WERI-Rb-1 (cell line): Measurements from ENCODE around the gene ARID2.

Experiments used
- DNase-seq: peaks from one replicate; pipeline ENCODE4 v3.0.0-alpha.2; 2020
- H3K27ac ChIP-seq: fragments of 250-450 bp; sonication (Bioruptor Pico); 2 replicates; pipeline ENCODE4 v1.5.1; 2020; ENCODE audit warnings: mild to moderate bottlenecking, moderate library complexity
- H3K27me3 ChIP-seq: fragments of 250-450 bp; sonication (Bioruptor Pico); 2 replicates; pipeline ENCODE4 v1.5.1; 2021; ENCODE audit warnings: mild to moderate bottlenecking, low read depth, moderate library complexity; ENCODE audit not compliant: insufficient read depth, severe bottlenecking
- H3K36me3 ChIP-seq: fragments of 250-450 bp; sonication (Bioruptor Pico); 2 replicates; pipeline ENCODE4 v1.5.1; 2020; ENCODE audit warnings: mild to moderate bottlenecking, moderate library complexity
- H3K4me3 ChIP-seq: 2 replicates; pipeline ENCODE4 v1.5.1; 2011; ENCODE audit warnings: low read depth, mild to moderate bottlenecking, control low read depth, low read length
- H3K9me3 ChIP-seq: fragments of 250-450 bp; sonication (Bioruptor Pico); 2 replicates; pipeline ENCODE4 v1.5.1; 2021; ENCODE audit warnings: mild to moderate bottlenecking, moderate library complexity; ENCODE audit not compliant: severe bottlenecking
- CTCF ChIP-seq: IDR thresholded peaks from 2 replicates; pipeline ENCODE4 v1.5.1; 2011; ENCODE audit warnings: low read depth, mild to moderate bottlenecking, control low read depth, inconsistent platforms, low read length

ARID2 gene

DNA sequence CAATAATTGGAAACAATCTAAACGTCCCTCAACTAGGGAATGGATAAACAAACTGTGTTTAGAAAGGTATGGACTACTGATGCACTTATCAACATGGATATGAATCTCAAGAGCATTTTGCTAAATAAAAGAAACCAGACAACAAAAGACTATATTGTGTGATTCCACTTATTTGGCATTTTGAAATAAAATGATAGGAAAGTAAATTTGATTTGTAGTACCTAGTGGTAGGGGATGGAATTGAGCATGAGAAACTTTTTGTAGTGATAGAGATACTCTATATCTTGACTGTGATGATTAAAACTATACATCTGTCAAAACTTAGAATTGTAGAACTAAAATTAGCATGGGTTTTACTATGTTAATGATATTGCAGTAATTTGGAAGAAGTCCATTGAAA lies 87.1 kb downstream of the ARID2 start:
- peaks cover 25% of the 10 kb centered on the region for H3K36me3 ChIP-seq
- H3K27ac ChIP-seq, result no peak overlapping the region
- DNase-seq, result no peak
- H3K4me3 ChIP-seq, result no peak overlapping the region
- no peaks in the 10 kb centered on the region for H3K9me3 ChIP-seq
- no peak for TF ChIP-seq CTCF
- no peaks in the 10 kb centered on the region for H3K27me3 ChIP-seq

GRCh38 chr12:45827974-45828373 lies 98.5 kb downstream of the ARID2 start:
- Histone ChIP-seq H3K36me3 (peaks cover 21% of the 10 kb centered on the region), H3K9me3 (no peaks in the 10 kb centered on the region), H3K4me3 (no peak overlapping the region), H3K27me3 (no peaks in the 10 kb centered on the region), H3K27ac (no peak overlapping the region)
- TF ChIP-seq CTCF, result no peak
- DNase-seq, result no peak

- Histone ChIP-seq H3K27me3 (no peaks in the 10 kb centered on the region), H3K27ac (no peak overlapping the region), H3K36me3 (peaks cover 17% of the 10 kb centered on the region), H3K9me3 (no peaks in the 10 kb centered on the region), H3K4me3 (no peak overlapping the region)
- no peak for DNase-seq
- no peak for TF ChIP-seq CTCF
These were observed 98.9 kb downstream of the ARID2 start for GRCh38 chr12:45828402-45828801.

DNA sequence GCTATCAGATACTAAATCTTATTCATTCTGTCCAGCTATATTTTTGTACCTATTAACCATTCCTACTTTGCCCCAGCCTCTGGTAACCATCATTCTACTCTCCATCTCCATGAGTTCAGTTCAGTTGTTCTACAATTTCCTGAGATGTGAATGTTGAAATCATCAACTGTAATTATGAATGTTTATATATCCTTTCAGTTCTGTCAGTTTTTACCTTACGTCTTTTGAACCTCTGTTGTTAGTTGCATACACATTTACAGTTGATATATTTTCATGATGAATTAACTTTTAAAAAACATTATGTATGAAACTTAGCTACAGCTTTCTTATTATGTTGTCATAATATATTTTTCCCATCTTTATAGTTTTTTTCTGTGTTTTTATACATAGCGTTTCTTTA lies 102.1 kb downstream of the ARID2 start:
- DNase-seq, result no peak
- Histone ChIP-seq H3K36me3 (peaks cover 16% of the 10 kb centered on the region), H3K27me3 (no peaks in the 10 kb centered on the region), H3K9me3 (no peaks in the 10 kb centered on the region), H3K27ac (no peak overlapping the region), H3K4me3 (no peak overlapping the region)
- TF ChIP-seq CTCF, result no peak

- no peak for DNase-seq
- no peak for TF ChIP-seq CTCF
- Histone ChIP-seq H3K9me3 (no peaks in the 10 kb centered on the region), H3K27ac (no peak overlapping the region), H3K4me3 (no peak overlapping the region), H3K27me3 (no peaks in the 10 kb centered on the region), H3K36me3 (peaks cover 29% of the 10 kb centered on the region)
These were observed 103.9 kb downstream of the ARID2 start for GRCh38 chr12:45833401-45833800.

GRCh38 chr12:45834809-45835208 lies 105.3 kb downstream of the ARID2 start:
- no peaks in the 10 kb centered on the region for H3K9me3 ChIP-seq
- H3K27me3 ChIP-seq, result no peaks in the 10 kb centered on the region
- H3K4me3 ChIP-seq, result no peak overlapping the region
- DNase-seq, result no peak
- TF ChIP-seq CTCF, result no peak
- H3K27ac ChIP-seq, result no peak overlapping the region
- H3K36me3 ChIP-seq, result peaks cover 39% of the 10 kb centered on the region
